ENCODE results near the gene ZNF280A. TPM values are rescaled to one million over a fixed set of nuclear protein-coding genes. Genes with fewer than 3 reads are reported as not detected.

ZNF280A gene
- total and polyA plus RNA-seq, 2 of the 8 experiments (the other 6 are each of a cell fraction or from before 2014, with no cell fraction given) = 0.09 to 0.61 TPM

- Histone ChIP-seq H3K14ac (ENCODE audit: insufficient read length) (no peak overlapping the region), H3K79me1 (ENCODE audit: low read depth, low read length) (no peaks in the 10 kb centered on the region), H4K5ac (ENCODE audit: insufficient read length, low read depth, low read length) (no peak overlapping the region), H3K4me3 (ENCODE audit: extremely low read depth in 1 of 4, insufficient read depth in 2 of 4, low read depth in 3 of 4, low read length in 4 of 4) (no peak overlapping the region), H2AFZ (ENCODE audit: low read length) (no peak overlapping the region), H3K4me2 (ENCODE audit: insufficient read depth in 1 of 2, low read depth in 2 of 2, low read length in 2 of 2) (no peak overlapping the region), H3K4me1 (replicated peaks in 1 of 4; ENCODE audit: control insufficient read depth in 3 of 4, insufficient read depth in 4 of 4, low read length in 3 of 4) (no peaks in the 10 kb centered on the region), H3K18ac (ENCODE audit: extremely low read depth, low read length) (no peak overlapping the region), H3K27me3 (replicated peaks in 1 of 4; ENCODE audit: control insufficient read depth in 3 of 4, extremely low read depth in 1 of 4, insufficient read depth in 3 of 4, low read length in 3 of 4) (peaks cover 3 to 33% (median 21%) of the 10 kb centered on the region in 4 experiments; a peak in 6 of 7 replicates), H2BK15ac (ENCODE audit: low read length) (no peak overlapping the region), H4K8ac (ENCODE audit: extremely low read depth, insufficient read depth, low read length) (no peak overlapping the region), H3K56ac (replicated peaks; ENCODE audit: insufficient read length, low read depth, low read length) (no peak overlapping the region), H3K4ac (replicated peaks; ENCODE audit: insufficient read length, low read depth, low read length) (no peak overlapping the region), H2BK20ac (ENCODE audit: low read length) (no peak overlapping the region), H4K20me1 (replicated peaks in 1 of 2; ENCODE audit: control insufficient read depth in 1 of 2, insufficient read depth in 2 of 2, low read length in 2 of 2) (no peaks in the 10 kb centered on the region), H3K23me2 (ENCODE audit: low read depth, low read length) (no peaks in the 10 kb centered on the region; the same call in 1 of the 2 replicates), H3K36me3 (ENCODE audit: control insufficient read depth in 2 of 4, insufficient read depth in 4 of 4, low read length in 3 of 4) (no peaks in the 10 kb centered on the region), H2BK120ac (replicated peaks; ENCODE audit: low read depth, low read length) (no peak overlapping the region), H3K79me2 (ENCODE audit: control insufficient read depth in 1 of 2, insufficient read depth in 2 of 2, low read length in 2 of 2) (no peaks in the 10 kb centered on the region), H4K91ac (replicated peaks; ENCODE audit: insufficient read length, low read length) (no peak overlapping the region), H3K9me3 (ENCODE audit: insufficient read depth in 2 of 2, low read depth in 1 of 2, low read length in 1 of 2) (peaks cover 0 to 11% of the 10 kb centered on the region in 2 experiments; a peak in 2 of 4 replicates), H3K23ac (ENCODE audit: insufficient read length) (no peak overlapping the region), H2AK5ac (ENCODE audit: low read depth, low read length) (no peak overlapping the region), H3K27ac (ENCODE audit: low read depth, low read length) (no peak overlapping the region), H2BK5ac (ENCODE audit: low read depth, low read length) (no peak overlapping the region), H2BK12ac (ENCODE audit: low read depth, low read length) (no peak overlapping the region), H3K9ac (replicated peaks in 1 of 4; ENCODE audit: extremely low read depth in 1 of 4, low read depth in 3 of 4, low read length in 3 of 4) (no peak overlapping the region)
- WGBS, 2 experiments (ENCODE audit: extremely low coverage in 1 of 2, insufficient coverage in 1 of 2, insufficient read length in 1 of 2, insufficient replicate concordance in 2 of 2, low coverage in 1 of 2, low lambda C conversion rate in 2 of 2, missing lambda C conversion rate in 1 of 2) = 84% methylated on average over 12 of the region's 12 CpGs; no CpG with 5 or more reads in 1 of the 2 experiments
- POLR2A ChIA-PET (ENCODE audit: partially characterized antibody) = no interaction called here
- CTCF ChIA-PET (ENCODE audit: partially characterized antibody) = interaction anchor here (3.3 kb wide), 1 partner anchor 12 kb away, joined by 9 read pairs; the partner anchor contains the start of gene ZNF280B
- no peak for DNase-seq (ENCODE audit: low read depth in 1 of 2, low spot score in 2 of 2)
- FAIRE-seq = no peak
- TF ChIP-seq SIN3A (conservative IDR thresholded peaks at IDR 0.05 in 1 of 2, IDR thresholded peaks at IDR 0.05 in 1 of 2; ENCODE audit: low read depth in 1 of 2, low read length in 2 of 2) (no peak), CHD2 (IDR thresholded peaks at IDR 0.05; ENCODE audit: low read length) (no peak), SIX5 (IDR thresholded peaks at IDR 0.05; ENCODE audit: low read depth, low read length) (no peak), BCL11A (IDR thresholded peaks at IDR 0.05; ENCODE audit: low read depth in 2 of 2, low read length in 2 of 2) (no peak), ASH2L (IDR thresholded peaks at IDR 0.05; ENCODE audit: low read length) (no peak), CBX8 (IDR thresholded peaks at IDR 0.05; ENCODE audit: borderline replicate concordance, low read depth, low read length) (no peak), TAF7 (optimal IDR thresholded peaks at IDR 0.05; ENCODE audit: borderline replicate concordance, low read depth, low read length) (no peak), CHD1 (IDR thresholded peaks at IDR 0.05; ENCODE audit: low read depth, low read length) (no peak), RXRA (IDR thresholded peaks at IDR 0.05; ENCODE audit: insufficient read depth, low read depth, low read length) (no peak), FOSL1 (IDR thresholded peaks at IDR 0.05; ENCODE audit: insufficient read depth, low read depth, low read length) (no peak), CTBP2 (IDR thresholded peaks at IDR 0.05; ENCODE audit: borderline replicate concordance, insufficient read depth, insufficient read length, low read length) (no peak), SUZ12 (IDR thresholded peaks at IDR 0.05; ENCODE audit: low read length) (no peak)
These were observed 865 bp upstream of the ZNF280A start for GRCh38 chr22:22520667-22521602.

Data from H1 (cell line).